Cardiac fibroblast (primary cell): Measurements from ENCODE around the gene CFAP20DC.

Source experiments
- DNase-seq, 2 donors: peaks; one replicate each; pipeline versions ENCODE4 v3.0.0 to v3.0.0-alpha.2; 2010; ENCODE audit warnings: low read depth in 2 of 2
- H3K4me3 ChIP-seq, 2 donors: replicated peaks in 1 of 2; 1 replicate in 1 of 2; 2 replicates in 1 of 2; pipeline ENCODE4 v1.5.1; 2011; ENCODE audit warnings: low read depth in 2 of 2, low read length in 2 of 2, mild to moderate bottlenecking in 2 of 2, moderate library complexity in 1 of 2
- CTCF ChIP-seq: IDR thresholded peaks from one replicate; pipeline ENCODE4 v1.5.1; 2011; ENCODE audit warnings: low read depth, mild to moderate bottlenecking, low read length, inconsistent platforms

CFAP20DC gene

GRCh38 chr3:58800032-58800431 is 249.8 kb downstream of the CFAP20DC start:
- no peak for DNase-seq
- H3K4me3 ChIP-seq, result no peak overlapping the region
- TF ChIP-seq CTCF, result no peak

GRCh38 chr3:58799271-58799670 is 250.6 kb downstream of the CFAP20DC start:
- no peak for TF ChIP-seq CTCF
- no peak overlapping the region for H3K4me3 ChIP-seq

GRCh38 chr3:58798312-58798711 is 251.5 kb downstream of the CFAP20DC start:
- DNase-seq, result no peak
- no peak for TF ChIP-seq CTCF
- no peak overlapping the region for H3K4me3 ChIP-seq

More at GRCh38 chr3:58799271-58799670, 250.6 kb downstream of the CFAP20DC start:
- no peak for DNase-seq

- H3K4me3 ChIP-seq, result no peak overlapping the region
- no peak for DNase-seq
- no peak for TF ChIP-seq CTCF
Measured at GRCh38 chr3:58794750-58795149, 255.1 kb downstream of the CFAP20DC start.

GRCh38 chr3:58793938-58794337 is 255.9 kb downstream of the CFAP20DC start:
- DNase-seq, result no peak
- no peak for TF ChIP-seq CTCF
- H3K4me3 ChIP-seq, result no peak overlapping the region

- DNase-seq, result no peak
- no peak overlapping the region for H3K4me3 ChIP-seq
- no peak for TF ChIP-seq CTCF
Measured at GRCh38 chr3:58792921-58793451, 256.8 kb downstream of the CFAP20DC start.

GRCh38 chr3:58789385-58789784 is 260.4 kb downstream of the CFAP20DC start:
- DNase-seq, result no peak
- H3K4me3 ChIP-seq, result no peak overlapping the region
- TF ChIP-seq CTCF, result no peak
